ENCODE data around the gene CORO7. TPM values are rescaled to one million over a fixed set of nuclear protein-coding genes. Genes with fewer than 3 reads are reported as not detected.

Gene CORO7
- total RNA-seq, 1 experiment from 2014 or later, result 51.0 TPM

GRCh38 chr16:4376893-4377572 is 39.4 kb downstream of the CORO7 start:
- Mint-ChIP-seq H3K4me1 (ENCODE audit: low read depth, unreplicated experiment) (peaks cover 49% of the 10 kb centered on the region), H3K9me3 (ENCODE audit: low read depth, unreplicated experiment) (no peaks in the 10 kb centered on the region), H3K36me3 (ENCODE audit: insufficient read depth, unreplicated experiment) (peaks cover 77% of the 10 kb centered on the region), H3K27ac (ENCODE audit: unreplicated experiment) (peak overlapping the region; percentile 54), H3K27me3 (ENCODE audit: unreplicated experiment) (no peaks in the 10 kb centered on the region), H3K4me3 (ENCODE audit: low read depth, unreplicated experiment) (no peak overlapping the region)
- TF ChIP-seq CTCF (IDR thresholded peaks at IDR 0.05; ENCODE audit: unreplicated experiment), result no peak
- intact Hi-C loops (cut with micrococcal nuclease; ENCODE audit: unreplicated experiment), result no loop called here
- no TSS peak for BruUV-seq (replicated peaks)
- CTCF ChIA-PET, result interaction anchor here (0.8 to 2.9 kb wide), 2 partner anchors 16 to 26 kb away, joined by 5 to 12 read pairs; no protein-coding TSS in a partner anchor
- DNase-seq, result no peak

GRCh38 chr16:4376126-4376892 is 40.1 kb downstream of the CORO7 start:
- Mint-ChIP-seq H3K4me1 (ENCODE audit: low read depth, unreplicated experiment) (peaks cover 52% of the 10 kb centered on the region), H3K9me3 (ENCODE audit: low read depth, unreplicated experiment) (no peaks in the 10 kb centered on the region), H3K4me3 (ENCODE audit: low read depth, unreplicated experiment) (peak overlapping the region; percentile 56), H3K27me3 (ENCODE audit: unreplicated experiment) (no peaks in the 10 kb centered on the region), H3K27ac (ENCODE audit: unreplicated experiment) (peak overlapping the region; percentile 95), H3K36me3 (ENCODE audit: insufficient read depth, unreplicated experiment) (peaks cover 84% of the 10 kb centered on the region)
- TF ChIP-seq CTCF (IDR thresholded peaks at IDR 0.05; ENCODE audit: unreplicated experiment), result no peak
- no TSS peak for BruUV-seq (replicated peaks)
- DNase-seq, result peak; percentile 83
- intact Hi-C loops (cut with micrococcal nuclease; ENCODE audit: unreplicated experiment), result no loop called here
- CTCF ChIA-PET, result interaction anchor here (1.4 to 2.9 kb wide), 4 partner anchors 13 to 176 kb away, joined by 3 to 12 read pairs (median 7); no protein-coding TSS in a partner anchor

- H3K36me3 Mint-ChIP-seq (ENCODE audit: insufficient read depth, unreplicated experiment), result peaks cover 86% of the 10 kb centered on the region
- peaks cover 56% of the 10 kb centered on the region for H3K4me1 Mint-ChIP-seq (ENCODE audit: low read depth, unreplicated experiment)
- no TSS peak for BruUV-seq (replicated peaks)
- H3K27ac Mint-ChIP-seq (ENCODE audit: unreplicated experiment), result peak overlapping the region; percentile 95
- CTCF ChIA-PET, result interaction anchor here (0.7 to 2.9 kb wide), 5 partner anchors 14 to 175 kb away, joined by 3 to 12 read pairs (median 5); no protein-coding TSS in a partner anchor
- H3K9me3 Mint-ChIP-seq (ENCODE audit: low read depth, unreplicated experiment), result no peaks in the 10 kb centered on the region
- intact Hi-C loops (cut with micrococcal nuclease; ENCODE audit: unreplicated experiment), result no loop called here
- peak; percentile 52 for DNase-seq
- peak overlapping the region; percentile 56 for H3K4me3 Mint-ChIP-seq (ENCODE audit: low read depth, unreplicated experiment)
- no peaks in the 10 kb centered on the region for H3K27me3 Mint-ChIP-seq (ENCODE audit: unreplicated experiment)
- TF ChIP-seq CTCF (IDR thresholded peaks at IDR 0.05; ENCODE audit: unreplicated experiment), result no peak
Observed at GRCh38 chr16:4375717-4376116, 40.7 kb downstream of the CORO7 start.

- Mint-ChIP-seq H3K36me3 (ENCODE audit: insufficient read depth, unreplicated experiment) (peaks cover 72% of the 10 kb centered on the region), H3K27ac (ENCODE audit: unreplicated experiment) (peak overlapping the region; percentile 95), H3K4me3 (ENCODE audit: low read depth, unreplicated experiment) (peak overlapping the region; percentile 75), H3K27me3 (ENCODE audit: unreplicated experiment) (no peaks in the 10 kb centered on the region), H3K4me1 (ENCODE audit: low read depth, unreplicated experiment) (peaks cover 59% of the 10 kb centered on the region), H3K9me3 (ENCODE audit: low read depth, unreplicated experiment) (no peaks in the 10 kb centered on the region)
- no TSS peak for BruUV-seq (replicated peaks)
- no peak for TF ChIP-seq CTCF (IDR thresholded peaks at IDR 0.05; ENCODE audit: unreplicated experiment)
- CTCF ChIA-PET, result interaction anchor here (0.7 to 2.9 kb wide), 9 partner anchors 15 to 173 kb away, joined by 3 to 12 read pairs (median 5); partner anchors contain the start of gene GLIS2
- intact Hi-C loops (cut with micrococcal nuclease; ENCODE audit: unreplicated experiment), result no loop called here
- DNase-seq, result peak; percentile 82
Observed at GRCh38 chr16:4373909-4374742, 42.3 kb downstream of the CORO7 start.

All from Calu3 (cell line).